Neural crest cell (in vitro differentiated cells): ENCODE measurements around the gene ZBTB8A. TPM values are rescaled to one million over a fixed set of nuclear protein-coding genes. Genes with fewer than 3 reads are reported as not detected.

ENCODE experiments used
- DNase-seq: peaks from one replicate; pipeline ENCODE4 v3.0.0; 2021; ENCODE audit warnings: low read depth, mixed read lengths, low spot score
- H3K27ac Mint-ChIP-seq: one replicate; pipeline ENCODE4 v1.8.0; 2021; ENCODE audit warnings: mild to moderate bottlenecking, mixed read lengths; ENCODE audit not compliant: unreplicated experiment
- H3K27me3 Mint-ChIP-seq: 2 replicates; pipeline ENCODE4 v1.8.0; 2021; ENCODE audit warnings: low read depth, mild to moderate bottlenecking, mixed read lengths
- H3K36me3 Mint-ChIP-seq: 2 replicates; pipeline ENCODE4 v1.8.0; 2021; ENCODE audit warnings: low read depth, mild to moderate bottlenecking, mixed read lengths
- H3K4me1 Mint-ChIP-seq: 2 replicates; pipeline ENCODE4 v1.8.0; 2021; ENCODE audit warnings: mixed read lengths
- H3K4me3 Mint-ChIP-seq: one replicate; pipeline ENCODE4 v1.8.0; 2021; ENCODE audit warnings: mild to moderate bottlenecking, mixed read lengths
- H3K9me3 Mint-ChIP-seq: 2 replicates; pipeline ENCODE4 v1.8.0; 2021; ENCODE audit warnings: mixed read lengths
- CTCF ChIP-seq: fragments of 200-600 bp; sonication (generic); conservative IDR thresholded peaks from 2 replicates; pipeline ENCODE4 v1.5.0; 2021; ENCODE audit warnings: antibody characterized with exemption, mild to moderate bottlenecking
- total RNA-seq: library from RNA; stranded (reverse); gene quantifications from 2 replicates; pipeline ENCODE4 v1.2.1, GENCODE V29; 2021

ZBTB8A gene
- total RNA-seq, 1 donor from 2014 or later, result 10.1 TPM

- peak overlapping the region; percentile 84 for H3K4me3 Mint-ChIP-seq
- H3K4me1 Mint-ChIP-seq, result peaks cover 9% of the 10 kb centered on the region
- no peaks in the 10 kb centered on the region for H3K36me3 Mint-ChIP-seq
- no peaks in the 10 kb centered on the region for H3K27me3 Mint-ChIP-seq
- TF ChIP-seq CTCF, result no peak
- no peaks in the 10 kb centered on the region for H3K9me3 Mint-ChIP-seq
- no peak overlapping the region for H3K27ac Mint-ChIP-seq
- no peak for DNase-seq
These were observed 72.6 kb downstream of the ZBTB8A start for GRCh38 chr1:32611859-32612188.

- Mint-ChIP-seq H3K27me3 (no peaks in the 10 kb centered on the region), H3K4me3 (peak overlapping the region; percentile 84), H3K27ac (no peak overlapping the region), H3K36me3 (no peaks in the 10 kb centered on the region), H3K9me3 (no peaks in the 10 kb centered on the region), H3K4me1 (peaks cover 9% of the 10 kb centered on the region)
- peak; percentile 80 for DNase-seq
- TF ChIP-seq CTCF, result peak; percentile 52
These were observed 73.1 kb downstream of the ZBTB8A start for GRCh38 chr1:32612189-32612881.

- peak overlapping the region; percentile 68 for H3K4me3 Mint-ChIP-seq
- peaks cover 2% of the 10 kb centered on the region for H3K36me3 Mint-ChIP-seq
- no peak for TF ChIP-seq CTCF
- DNase-seq, result no peak
- H3K27ac Mint-ChIP-seq, result no peak overlapping the region
- no peaks in the 10 kb centered on the region for H3K27me3 Mint-ChIP-seq
- H3K4me1 Mint-ChIP-seq, result peaks cover 9% of the 10 kb centered on the region
- H3K9me3 Mint-ChIP-seq, result no peaks in the 10 kb centered on the region
These were observed 74.2 kb downstream of the ZBTB8A start for GRCh38 chr1:32613472-32613871.

GRCh38 chr1:32618673-32619221 lies 79.5 kb downstream of the ZBTB8A start:
- Mint-ChIP-seq H3K27me3 (no peaks in the 10 kb centered on the region), H3K4me3 (no peak overlapping the region), H3K36me3 (peaks cover 17% of the 10 kb centered on the region), H3K27ac (no peak overlapping the region), H3K9me3 (no peaks in the 10 kb centered on the region), H3K4me1 (no peaks in the 10 kb centered on the region)
- no peak for TF ChIP-seq CTCF
- DNase-seq, result no peak

- no peak overlapping the region for H3K4me3 Mint-ChIP-seq
- no peak for DNase-seq
- H3K27ac Mint-ChIP-seq, result no peak overlapping the region
- no peaks in the 10 kb centered on the region for H3K27me3 Mint-ChIP-seq
- TF ChIP-seq CTCF, result peak; percentile 42
- H3K4me1 Mint-ChIP-seq, result no peaks in the 10 kb centered on the region
- no peaks in the 10 kb centered on the region for H3K9me3 Mint-ChIP-seq
- H3K36me3 Mint-ChIP-seq, result peaks cover 20% of the 10 kb centered on the region
These were observed 80.7 kb downstream of the ZBTB8A start for GRCh38 chr1:32619701-32620485.
